GM13977 (cell line): ENCODE measurements around the gene UGGT2.
"Not testable (repeated sequence)": the region's sequence is repeated elsewhere in the genome, so short reads cannot be mapped to it uniquely, and the experiment has no call there.

Experiments used
- DNase-seq: peaks from one replicate; pipeline ENCODE4 v3.0.0; 2012; ENCODE audit warnings: low spot score
- in situ Hi-C: fragments of 300-500 bp; cut with MboI; formaldehyde crosslinking; loops from one replicate; pipeline ENCODE4 v1.12.0; 2022; ENCODE audit warnings: low sequenced_read_pairs, low pct_unique_long_range_greater_than_20kb, mixed read lengths, inconsistent platforms; ENCODE audit not compliant: unreplicated experiment
- TF ChIP-seq, protein P1 (sequence below): IDR thresholded peaks from 2 replicates; pipeline ENCODE4 v1.5.1; 2012; ENCODE audit warnings: mild to moderate bottlenecking, control low read depth; ENCODE audit not compliant: insufficient read depth; ENCODE audit errors: extremely low read depth, missing control alignments

The UGGT2 gene

DNA sequence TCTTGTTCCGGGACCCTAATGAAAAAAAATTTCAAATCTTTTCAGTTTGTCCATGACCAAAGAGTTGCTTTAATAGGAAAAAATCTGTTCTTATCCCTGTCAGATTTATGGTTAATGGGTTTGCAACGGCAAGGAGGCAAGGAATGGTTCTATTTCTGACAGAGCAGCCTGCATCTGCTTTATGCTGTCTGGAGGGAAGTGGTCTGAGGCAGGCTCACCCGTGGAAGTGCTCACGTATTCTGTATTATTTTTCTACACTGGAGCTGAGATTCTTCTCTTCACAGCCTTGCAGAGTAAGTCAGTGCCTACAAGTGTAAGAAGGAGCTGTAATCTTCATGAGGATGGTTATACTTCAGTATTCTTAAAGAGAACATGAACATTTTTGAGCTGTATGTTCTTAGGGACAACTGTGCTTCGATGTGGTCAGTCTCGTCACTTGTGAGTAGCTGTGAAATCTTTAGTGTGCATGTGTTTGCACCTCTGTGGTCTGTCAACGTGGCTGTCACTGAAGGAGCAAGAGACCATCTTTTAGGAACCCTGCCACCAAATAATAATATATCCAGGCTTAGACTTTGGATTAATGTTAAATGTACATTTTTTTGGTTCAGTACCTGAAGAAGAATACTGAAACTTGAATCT lies 262.0 kb downstream of the UGGT2 start:
- TF ChIP-seq, protein P1, sequence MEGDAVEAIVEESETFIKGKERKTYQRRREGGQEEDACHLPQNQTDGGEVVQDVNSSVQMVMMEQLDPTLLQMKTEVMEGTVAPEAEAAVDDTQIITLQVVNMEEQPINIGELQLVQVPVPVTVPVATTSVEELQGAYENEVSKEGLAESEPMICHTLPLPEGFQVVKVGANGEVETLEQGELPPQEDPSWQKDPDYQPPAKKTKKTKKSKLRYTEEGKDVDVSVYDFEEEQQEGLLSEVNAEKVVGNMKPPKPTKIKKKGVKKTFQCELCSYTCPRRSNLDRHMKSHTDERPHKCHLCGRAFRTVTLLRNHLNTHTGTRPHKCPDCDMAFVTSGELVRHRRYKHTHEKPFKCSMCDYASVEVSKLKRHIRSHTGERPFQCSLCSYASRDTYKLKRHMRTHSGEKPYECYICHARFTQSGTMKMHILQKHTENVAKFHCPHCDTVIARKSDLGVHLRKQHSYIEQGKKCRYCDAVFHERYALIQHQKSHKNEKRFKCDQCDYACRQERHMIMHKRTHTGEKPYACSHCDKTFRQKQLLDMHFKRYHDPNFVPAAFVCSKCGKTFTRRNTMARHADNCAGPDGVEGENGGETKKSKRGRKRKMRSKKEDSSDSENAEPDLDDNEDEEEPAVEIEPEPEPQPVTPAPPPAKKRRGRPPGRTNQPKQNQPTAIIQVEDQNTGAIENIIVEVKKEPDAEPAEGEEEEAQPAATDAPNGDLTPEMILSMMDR: no peak
- DNase-seq: no peak
- in situ Hi-C loops: no loop called here

DNA sequence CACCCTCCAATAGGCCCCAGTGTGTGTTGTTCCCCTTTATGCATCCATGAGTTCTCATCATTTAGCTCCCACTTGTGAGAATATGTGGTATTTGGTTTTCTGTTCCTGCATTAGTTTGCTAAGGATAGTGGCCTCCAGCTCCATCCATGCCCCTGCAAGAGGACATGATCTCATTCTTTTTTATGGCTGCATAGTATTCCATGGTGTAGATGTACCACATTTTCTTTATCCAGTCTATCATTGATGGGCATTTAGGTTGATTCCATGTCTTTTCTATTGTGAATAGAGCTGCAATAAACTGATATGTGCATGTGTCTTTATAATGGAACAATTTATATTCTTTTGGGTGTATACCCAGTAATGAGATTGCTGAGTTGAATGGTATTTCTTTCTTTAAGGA lies 263.9 kb downstream of the UGGT2 start:
- DNase-seq, in situ Hi-C loops: not testable (repeated sequence)

DNA sequence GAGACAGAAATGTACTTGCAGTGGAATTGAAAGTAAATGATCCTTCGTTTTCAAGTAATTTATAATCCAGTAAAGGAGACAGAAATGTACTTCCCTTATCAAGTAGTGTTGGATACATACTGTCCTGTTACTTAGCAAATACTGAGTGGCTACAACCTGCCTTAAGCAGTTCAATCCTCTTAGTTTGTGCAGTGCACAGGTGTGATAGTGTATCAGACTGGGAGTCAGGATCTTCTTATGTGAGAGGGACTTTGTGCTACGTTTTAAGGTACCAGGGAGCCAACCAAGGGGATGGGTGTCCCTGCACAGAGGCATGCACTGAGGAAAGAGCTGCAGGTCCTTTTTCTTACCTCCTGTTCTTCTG lies 265.1 kb downstream of the UGGT2 start:
- TF ChIP-seq, protein P1: no peak
- DNase-seq: no peak
- in situ Hi-C loops: no loop called here

DNA sequence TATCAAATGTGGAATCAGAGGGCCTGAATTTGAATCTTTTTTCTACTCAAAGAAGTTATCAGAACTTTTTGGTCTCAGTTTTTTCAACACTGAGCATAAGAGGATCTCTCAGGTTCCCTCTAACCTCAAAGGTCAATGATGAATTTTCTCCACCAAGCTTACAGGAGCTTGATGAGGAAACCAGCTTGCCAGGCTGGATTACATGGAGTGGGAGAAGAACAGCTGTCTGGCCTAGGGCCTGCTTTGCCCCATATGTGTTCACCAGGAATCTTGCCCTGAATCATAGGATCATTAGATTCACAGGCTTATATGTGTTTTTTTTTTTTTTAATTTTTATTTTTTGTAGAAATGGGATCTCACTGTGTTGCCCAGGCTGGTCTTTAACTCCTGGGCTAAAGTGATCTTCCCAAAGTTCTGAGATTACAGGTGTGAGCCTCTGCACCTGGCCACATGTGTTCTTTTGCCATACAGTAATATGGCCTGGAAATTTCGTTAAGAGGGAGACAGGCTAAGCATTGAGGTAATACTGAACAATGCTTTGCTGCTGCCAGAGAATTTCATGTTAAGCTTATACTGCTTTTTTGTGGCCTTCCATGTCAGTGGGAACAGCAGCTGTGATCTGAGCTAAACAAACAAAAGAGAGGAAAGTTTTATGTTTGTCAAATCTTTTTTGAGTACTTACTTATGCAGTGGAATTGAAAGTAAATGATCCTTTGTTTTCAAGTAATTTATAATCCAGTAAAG lies 265.7 kb downstream of the UGGT2 start:
- in situ Hi-C loops: no loop called here
- no peak for DNase-seq
- TF ChIP-seq, protein P1: no peak

DNA sequence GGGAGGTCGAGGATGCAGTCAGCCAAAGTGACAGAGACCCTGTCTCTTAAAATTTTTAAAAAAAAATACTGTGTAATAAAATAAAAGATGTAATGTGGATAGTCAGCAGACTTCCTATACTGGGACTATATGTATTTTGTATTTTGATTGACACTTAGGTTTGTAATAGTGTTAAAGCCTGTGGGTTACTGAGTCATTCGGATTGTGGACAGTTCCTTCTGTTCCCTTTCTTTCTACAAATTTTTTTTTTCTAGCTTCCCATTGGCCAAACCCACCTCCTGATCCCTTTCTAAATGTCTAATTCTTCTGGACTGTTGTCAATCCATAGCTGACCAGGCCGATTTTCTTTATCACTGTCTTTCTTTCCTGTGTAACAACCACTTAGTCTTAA lies 268.3 kb downstream of the UGGT2 start:
- TF ChIP-seq, protein P1: no peak

DNA sequence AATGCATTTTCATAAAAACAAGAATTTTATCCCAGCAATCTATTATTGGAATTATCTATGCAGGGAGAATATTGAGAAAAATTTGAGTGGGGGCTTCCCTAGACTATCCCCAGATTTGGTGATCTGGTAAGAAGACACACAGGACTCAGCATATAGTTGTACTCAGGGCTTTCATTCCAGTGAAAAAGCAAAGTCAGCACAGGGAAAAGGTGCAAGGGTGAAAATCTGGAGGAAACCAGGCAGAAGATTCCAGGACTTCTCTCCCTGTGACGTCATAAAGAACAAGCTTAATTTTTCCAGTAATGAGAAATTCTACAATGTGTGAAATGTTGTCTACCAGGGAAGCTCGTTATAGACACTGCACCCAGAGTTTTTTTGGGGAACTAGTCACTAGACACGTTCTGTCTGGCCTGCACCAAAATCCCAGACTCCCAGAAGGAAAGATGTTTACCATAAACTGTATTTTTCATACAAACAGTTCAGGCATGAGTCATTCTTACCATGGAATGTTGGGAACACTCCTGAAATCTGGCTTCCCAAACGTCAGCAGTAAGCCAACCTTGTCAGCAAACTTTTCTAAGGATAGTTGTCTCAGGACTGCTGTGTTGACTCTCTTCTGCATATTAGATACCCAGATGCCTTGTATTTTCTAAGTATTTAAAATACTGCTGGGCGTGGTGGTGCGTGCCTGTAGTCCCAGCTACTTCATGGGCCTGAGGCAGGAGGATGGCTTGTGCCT lies 268.9 kb downstream of the UGGT2 start:
- TF ChIP-seq, protein P1: no peak
- in situ Hi-C loops: no loop called here
- DNase-seq: no peak

More for the DNA sequence above, 268.3 kb downstream of the UGGT2 start:
- in situ Hi-C loops: no loop called here
- no peak for DNase-seq

DNA sequence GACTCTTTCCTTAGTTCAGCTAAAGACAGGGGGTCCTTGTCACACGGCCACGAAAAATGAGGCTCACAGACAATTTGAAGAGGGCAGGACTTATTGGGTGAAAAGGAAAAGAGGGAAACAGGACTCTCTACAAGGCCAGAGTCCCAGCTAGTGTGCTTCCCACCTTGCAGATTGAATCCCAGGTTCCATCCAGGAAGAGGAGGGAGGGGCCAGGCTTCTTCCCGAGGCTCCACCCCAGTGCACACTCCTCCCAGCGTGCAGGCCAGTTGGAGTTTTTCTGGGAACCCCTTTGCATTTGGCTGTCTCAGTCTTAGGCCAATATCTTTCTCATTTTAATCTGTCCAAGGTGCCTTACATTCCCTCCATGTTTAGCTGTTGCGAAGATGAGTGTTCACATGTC lies 269.5 kb downstream of the UGGT2 start:
- no peak for DNase-seq
- TF ChIP-seq, protein P1: no peak
- in situ Hi-C loops: no loop called here

DNA sequence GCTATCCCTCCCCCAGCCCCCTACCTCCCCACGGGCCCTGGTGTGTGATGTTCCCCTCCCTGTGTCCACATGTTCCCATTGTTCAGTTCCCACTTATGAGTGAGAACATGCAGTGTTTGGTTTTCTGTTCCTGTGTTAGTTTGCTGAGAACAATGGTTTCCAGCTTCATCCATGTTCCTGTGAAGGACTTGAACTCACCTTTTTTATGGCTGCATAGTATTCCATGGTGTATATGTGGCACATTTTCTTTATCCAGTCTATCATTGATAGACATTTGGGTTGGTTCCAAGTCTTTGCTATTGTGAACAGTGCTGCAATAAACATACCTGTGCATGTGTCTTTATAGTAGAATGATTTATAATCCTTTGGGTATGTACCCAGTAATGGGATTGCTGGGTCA lies 271.3 kb downstream of the UGGT2 start:
- in situ Hi-C loops, DNase-seq: not testable (repeated sequence)
